Upper lobe of right lung (tissue), 1 donor: ENCODE results near the gene SKOR2. TPM values are rescaled to one million over a fixed set of nuclear protein-coding genes. Genes with fewer than 3 reads are reported as not detected.

Experiments used
- ATAC-seq: fragments of 200-7000 bp; cut with Tn5 transposase; one replicate; pipeline ENCODE4 v1.9.1; 2020; ENCODE audit warnings: mild to moderate bottlenecking, moderate library complexity
- DNase-seq: peaks from one replicate; pipeline ENCODE4 v3.0.0-alpha.2; 2020
- H3K27ac ChIP-seq: fragments of 200-600 bp; one replicate; pipeline ENCODE4 v1.8.0; 2022
- H3K27me3 ChIP-seq: fragments of 200-600 bp; one replicate; pipeline ENCODE4 v1.8.0; 2022; ENCODE audit warnings: mild to moderate bottlenecking
- H3K36me3 ChIP-seq: fragments of 200-600 bp; one replicate; pipeline ENCODE4 v1.8.0; 2022
- H3K4me1 ChIP-seq: fragments of 200-600 bp; one replicate; pipeline ENCODE4 v1.8.0; 2022
- H3K4me3 ChIP-seq: fragments of 200-600 bp; one replicate; pipeline ENCODE4 v1.8.0; 2022; ENCODE audit warnings: mild to moderate bottlenecking
- H3K9me3 ChIP-seq: fragments of 200-600 bp; one replicate; pipeline ENCODE4 v1.8.0; 2022
- CTCF ChIP-seq: fragments of 200-600 bp; IDR thresholded peaks from one replicate; pipeline ENCODE4 v1.8.0; 2022; ENCODE audit warnings: antibody characterized with exemption
- intact Hi-C: fragments of 100-400 bp; cut with DNase I; formaldehyde crosslinking; loops from one replicate; pipeline ENCODE4 v1.11.0; 2022
- total RNA-seq: library from RNA; stranded (reverse); fragmentation: NEBNext Ultra II Directional; extraction: Animal tissue kit (Norgen Biotek cat#: 25700); gene quantifications from one replicate; pipeline ENCODE4 v1.2.1, GENCODE V29; 2021
- donor health status: DM: no; HTN: yes; CAD: no; lungs with severe emphysema.

The SKOR2 gene
- total RNA-seq, 1 donor from 2014 or later: not detected

GRCh38 chr18:47254341-47254939, 3.0 kb upstream of the SKOR2 start:
- H3K4me1 ChIP-seq: peaks cover 2% of the 10 kb centered on the region
- intact Hi-C loops: no loop called here
- DNase-seq (peak; percentile 80), ATAC-seq (peak; percentile 61)
- H3K27me3 ChIP-seq: peaks cover 95% of the 10 kb centered on the region
- no peaks in the 10 kb centered on the region for H3K9me3 ChIP-seq
- no peaks in the 10 kb centered on the region for H3K36me3 ChIP-seq
- no peak overlapping the region for H3K27ac ChIP-seq
- no peak overlapping the region for H3K4me3 ChIP-seq
- no peak for TF ChIP-seq CTCF

GRCh38 chr18:47253101-47253654, 1.7 kb upstream of the SKOR2 start:
- Histone ChIP-seq H3K36me3 (no peaks in the 10 kb centered on the region), H3K4me1 (peaks cover 2% of the 10 kb centered on the region), H3K9me3 (no peaks in the 10 kb centered on the region), H3K27ac (no peak overlapping the region), H3K27me3 (peaks cover 96% of the 10 kb centered on the region), H3K4me3 (no peak overlapping the region)
- ATAC-seq (no peak), DNase-seq (no peak)
- no peak for TF ChIP-seq CTCF
- intact Hi-C loops: no loop called here

GRCh38 chr18:47250391-47251046, 941 bp downstream of the SKOR2 start:
- Histone ChIP-seq H3K36me3 (no peaks in the 10 kb centered on the region), H3K27ac (no peak overlapping the region), H3K27me3 (peaks cover 92% of the 10 kb centered on the region), H3K4me1 (peaks cover 2% of the 10 kb centered on the region), H3K4me3 (no peak overlapping the region), H3K9me3 (no peaks in the 10 kb centered on the region)
- intact Hi-C loops: no loop called here
- DNase-seq (no peak), ATAC-seq (no peak)
- TF ChIP-seq CTCF: no peak

DNA sequence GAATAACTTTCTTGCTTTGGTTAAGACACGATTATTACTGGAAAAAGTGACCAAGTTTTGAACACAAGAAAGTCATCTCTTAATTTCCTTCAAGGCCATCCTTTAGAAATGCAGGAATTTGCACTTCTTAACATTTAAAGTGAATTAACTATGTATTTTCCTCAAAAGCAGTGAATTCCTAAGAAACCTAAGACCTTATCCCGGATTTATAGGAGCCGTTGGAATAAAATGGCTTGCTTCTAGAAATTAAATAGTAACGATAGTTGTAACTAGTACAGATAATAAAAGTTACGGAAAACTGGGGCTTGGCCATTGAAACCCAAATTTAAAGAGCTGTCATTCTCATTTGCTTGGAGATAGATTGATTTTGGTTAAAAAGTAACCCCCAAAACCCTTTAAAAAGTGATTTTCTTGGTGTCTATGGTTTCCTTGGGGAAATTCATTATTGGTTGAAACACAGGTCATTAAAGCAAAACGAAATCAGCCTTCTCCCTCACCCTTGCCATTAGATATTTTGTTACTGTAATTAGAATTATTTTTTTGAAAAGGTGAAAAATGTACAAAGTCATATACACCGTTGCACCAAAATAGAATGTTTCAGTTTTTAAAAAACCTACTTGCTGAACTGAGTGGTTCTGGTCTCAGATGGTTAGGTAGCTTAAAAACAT, 2.0 kb downstream of the SKOR2 start:
- no peaks in the 10 kb centered on the region for H3K36me3 ChIP-seq
- TF ChIP-seq CTCF: no peak
- H3K4me3 ChIP-seq: no peak overlapping the region
- no peak for DNase-seq
- no peak for ATAC-seq
- H3K27me3 ChIP-seq: peaks cover 92% of the 10 kb centered on the region
- intact Hi-C loops: no loop called here
- no peak overlapping the region for H3K27ac ChIP-seq
- peaks cover 2% of the 10 kb centered on the region for H3K4me1 ChIP-seq
- no peaks in the 10 kb centered on the region for H3K9me3 ChIP-seq

GRCh38 chr18:47248604-47249313, 2.7 kb downstream of the SKOR2 start:
- intact Hi-C loops: no loop called here
- no peak overlapping the region for H3K4me3 ChIP-seq
- H3K27ac ChIP-seq: no peak overlapping the region
- peaks cover 92% of the 10 kb centered on the region for H3K27me3 ChIP-seq
- ATAC-seq: no peak
- no peaks in the 10 kb centered on the region for H3K36me3 ChIP-seq
- H3K9me3 ChIP-seq: no peaks in the 10 kb centered on the region
- no peak for DNase-seq
- TF ChIP-seq CTCF: no peak
- peaks cover 2% of the 10 kb centered on the region for H3K4me1 ChIP-seq
